Right lobe of liver (tissue), 4 donors: Measurements from ENCODE around the gene GUK1.

Experiments
- CTCF ChIP-seq, 4 donors: fragments of 200-600 bp in 3 of 4; fragments of 450-650 bp in 1 of 4; IDR thresholded peaks; one replicate each; pipeline versions ENCODE4 v1.5.1 to v1.8.0; 2016 to 2022; ENCODE audit warnings: antibody characterized with exemption in 4 of 4, mild to moderate bottlenecking in 2 of 4
- POLR2A ChIP-seq: fragments of 450-650 bp; IDR thresholded peaks from one replicate; pipeline ENCODE4 v1.6.1; 2017; ENCODE audit warnings: antibody characterized with exemption, mild to moderate bottlenecking
- donor health status: DM: no; HTN: no; CAD: no.
- donor health status: DM: no; HTN: no; CAD: no.
- donor health status: DM: no; HTN: yes; CAD: no.

- TF ChIP-seq POLR2A (no peak), CTCF (IDR thresholded peaks at IDR 0.05) (no peak)
These were observed 19.1 kb downstream of the GUK1 start for GRCh38 chr1:228159008-228159665.
